HG02571 (cell line): ENCODE results near the gene UMODL1.
"Not testable (repeated sequence)": the region's sequence is repeated elsewhere in the genome, so short reads cannot be mapped to it uniquely, and the experiment has no call there.

Experiments
- ATAC-seq: cut with Tn5 transposase; IDR thresholded peaks from one replicate; pipeline ENCODE4 v1.9.1; 2021; ENCODE audit warnings: mild to moderate bottlenecking, moderate library complexity; ENCODE audit not compliant: unreplicated experiment

UMODL1 gene

GRCh38 chr21:42111811-42112210 lies 40.7 kb downstream of the UMODL1 start:
- no peak for ATAC-seq

GRCh38 chr21:42112238-42112637 lies 41.1 kb downstream of the UMODL1 start:
- no peak for ATAC-seq

GRCh38 chr21:42112857-42113256 lies 41.7 kb downstream of the UMODL1 start:
- no peak for ATAC-seq

GRCh38 chr21:42113926-42114409 lies 42.9 kb downstream of the UMODL1 start:
- ATAC-seq, result no peak

GRCh38 chr21:42114646-42115045 lies 43.5 kb downstream of the UMODL1 start:
- no peak for ATAC-seq

- no peak for ATAC-seq
Observed at GRCh38 chr21:42115136-42115683, 44.1 kb downstream of the UMODL1 start.

GRCh38 chr21:42116551-42116950 lies 45.4 kb downstream of the UMODL1 start:
- not testable (repeated sequence) for ATAC-seq

- no peak for ATAC-seq
Observed at GRCh38 chr21:42117229-42117966, 46.3 kb downstream of the UMODL1 start.

- no peak for ATAC-seq
Observed at GRCh38 chr21:42117967-42118780, 47.1 kb downstream of the UMODL1 start.

- no peak for ATAC-seq
Observed at GRCh38 chr21:42118901-42119300, 47.8 kb downstream of the UMODL1 start.

- peak; percentile 47 for ATAC-seq
Observed at GRCh38 chr21:42120101-42120902, 49.2 kb downstream of the UMODL1 start.

GRCh38 chr21:42120903-42121535 lies 49.9 kb downstream of the UMODL1 start:
- no peak for ATAC-seq

GRCh38 chr21:42121794-42122193 lies 50.7 kb downstream of the UMODL1 start:
- ATAC-seq, result no peak

GRCh38 chr21:42122398-42122797 lies 51.3 kb downstream of the UMODL1 start:
- ATAC-seq, result no peak

- no peak for ATAC-seq
Observed at GRCh38 chr21:42122808-42123207, 51.7 kb downstream of the UMODL1 start.

GRCh38 chr21:42123219-42123908 lies 52.2 kb downstream of the UMODL1 start:
- no peak for ATAC-seq

- no peak for ATAC-seq
Observed at GRCh38 chr21:42124081-42124480, 53.0 kb downstream of the UMODL1 start.

GRCh38 chr21:42124826-42125570 lies 53.9 kb downstream of the UMODL1 start:
- ATAC-seq, result no peak
